Measurements from ENCODE around the gene WDFY4. TPM values are rescaled to one million over a fixed set of nuclear protein-coding genes. Genes with fewer than 3 reads are reported as not detected.

Gene WDFY4
- total RNA-seq, 2 experiments from 2014 or later: 0.90 to 1.1 TPM

DNA sequence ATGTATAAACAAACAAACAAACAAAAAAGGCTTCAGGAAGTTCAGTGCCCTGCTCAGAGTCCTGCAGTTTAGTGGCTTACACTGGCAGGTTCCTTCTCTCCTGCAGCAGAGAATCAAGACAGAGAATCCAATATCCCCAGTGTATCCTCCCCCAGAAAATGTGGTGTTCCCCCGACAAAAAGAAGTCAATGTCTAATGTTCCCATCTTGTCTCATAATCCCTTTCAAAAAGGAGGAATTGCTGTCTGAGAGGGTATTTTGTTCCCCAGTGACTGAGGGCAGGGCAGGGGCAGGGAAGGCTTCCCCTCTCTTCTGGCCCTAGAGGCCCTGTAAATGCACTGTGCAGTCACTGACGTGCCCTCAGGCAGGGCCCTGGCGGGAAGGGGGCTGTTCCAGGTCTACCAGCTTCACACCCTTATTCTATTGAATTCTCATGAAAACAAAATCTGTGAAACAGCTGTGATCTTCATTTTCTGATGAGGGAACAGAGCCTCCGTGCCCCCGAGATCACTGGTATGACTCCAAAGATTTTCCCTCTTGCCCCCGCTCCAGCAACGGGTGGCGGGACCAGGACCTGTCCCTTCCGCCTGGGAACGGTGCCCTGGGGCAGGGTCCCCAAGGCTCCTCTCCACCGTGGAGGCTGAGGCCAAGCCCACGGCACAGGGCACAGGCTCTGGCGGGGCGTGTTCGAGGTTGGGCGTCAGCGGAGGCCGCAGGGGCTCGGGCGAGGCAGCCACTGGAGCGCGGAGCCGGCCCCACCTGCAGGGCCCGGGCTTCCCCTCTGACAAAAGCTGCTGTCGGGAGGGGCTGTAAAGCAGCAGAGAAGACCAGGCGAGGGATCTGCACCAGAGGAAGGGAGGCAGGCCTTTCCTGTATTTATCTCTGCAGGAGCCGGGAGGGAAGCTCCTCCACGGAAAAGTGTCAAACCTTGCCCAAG, 13.4 kb upstream of the WDFY4 start:
- ChIA-PET POLR2A (no interaction called here), CTCF (no interaction called here)
- peaks cover 4% of the 10 kb centered on the region for H3K27me3 Mint-ChIP-seq
- H3K36me3 Mint-ChIP-seq (ENCODE audit: low read depth): no peaks in the 10 kb centered on the region
- TF ChIP-seq, protein P1, sequence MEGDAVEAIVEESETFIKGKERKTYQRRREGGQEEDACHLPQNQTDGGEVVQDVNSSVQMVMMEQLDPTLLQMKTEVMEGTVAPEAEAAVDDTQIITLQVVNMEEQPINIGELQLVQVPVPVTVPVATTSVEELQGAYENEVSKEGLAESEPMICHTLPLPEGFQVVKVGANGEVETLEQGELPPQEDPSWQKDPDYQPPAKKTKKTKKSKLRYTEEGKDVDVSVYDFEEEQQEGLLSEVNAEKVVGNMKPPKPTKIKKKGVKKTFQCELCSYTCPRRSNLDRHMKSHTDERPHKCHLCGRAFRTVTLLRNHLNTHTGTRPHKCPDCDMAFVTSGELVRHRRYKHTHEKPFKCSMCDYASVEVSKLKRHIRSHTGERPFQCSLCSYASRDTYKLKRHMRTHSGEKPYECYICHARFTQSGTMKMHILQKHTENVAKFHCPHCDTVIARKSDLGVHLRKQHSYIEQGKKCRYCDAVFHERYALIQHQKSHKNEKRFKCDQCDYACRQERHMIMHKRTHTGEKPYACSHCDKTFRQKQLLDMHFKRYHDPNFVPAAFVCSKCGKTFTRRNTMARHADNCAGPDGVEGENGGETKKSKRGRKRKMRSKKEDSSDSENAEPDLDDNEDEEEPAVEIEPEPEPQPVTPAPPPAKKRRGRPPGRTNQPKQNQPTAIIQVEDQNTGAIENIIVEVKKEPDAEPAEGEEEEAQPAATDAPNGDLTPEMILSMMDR (IDR thresholded peaks at IDR 0.05): no peak
- no peaks in the 10 kb centered on the region for H3K9me3 Mint-ChIP-seq
- H3K4me1 Mint-ChIP-seq (ENCODE audit: low read depth): no peaks in the 10 kb centered on the region
- DNase-seq (no peak), ATAC-seq (no peak)
- H3K27ac Mint-ChIP-seq: no peak overlapping the region
- no peak overlapping the region for H3K4me3 Mint-ChIP-seq
- intact Hi-C loops (cut with micrococcal nuclease): no loop called here

DNA sequence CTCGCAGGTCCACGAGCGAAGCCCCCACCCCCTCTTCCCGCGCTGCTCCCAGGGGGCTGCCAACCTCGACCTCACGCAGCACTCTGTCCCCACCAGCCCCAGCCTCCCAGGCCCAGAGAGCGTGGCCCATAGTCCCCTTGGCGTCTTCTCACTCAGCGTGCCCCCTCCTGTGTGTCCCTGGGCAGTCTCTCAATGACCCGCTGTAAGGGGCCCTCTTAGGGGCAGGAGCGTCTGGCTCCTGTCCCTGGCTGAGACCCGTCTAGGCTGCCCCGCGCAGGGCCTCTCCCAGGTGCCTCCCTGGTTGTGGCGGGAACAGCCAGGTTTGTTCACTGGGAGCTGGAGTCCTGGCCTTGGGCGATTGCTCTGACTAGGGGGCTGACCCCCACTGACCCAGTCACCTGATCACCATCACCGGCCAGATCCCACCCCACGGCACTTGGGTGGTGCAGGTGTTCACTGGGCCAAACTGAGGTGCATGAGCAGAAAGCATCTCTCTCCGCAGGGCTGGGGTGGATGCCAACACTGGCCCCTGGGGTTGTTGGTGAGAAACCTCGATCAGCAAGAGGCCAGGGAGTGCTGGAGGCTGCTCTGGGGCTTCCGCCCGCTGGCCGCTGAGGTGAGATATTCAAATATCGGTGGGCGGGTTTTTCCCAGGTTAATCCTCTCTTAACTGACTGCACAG, 12.6 kb upstream of the WDFY4 start:
- DNase-seq (no peak), ATAC-seq (no peak)
- intact Hi-C loops (cut with micrococcal nuclease): no loop called here
- TF ChIP-seq, protein P1 (IDR thresholded peaks at IDR 0.05): no peak
- CTCF ChIA-PET: no interaction called here
- no peaks in the 10 kb centered on the region for H3K9me3 Mint-ChIP-seq
- peaks cover 4% of the 10 kb centered on the region for H3K27me3 Mint-ChIP-seq
- H3K36me3 Mint-ChIP-seq (ENCODE audit: low read depth): no peaks in the 10 kb centered on the region
- no peak overlapping the region for H3K27ac Mint-ChIP-seq
- H3K4me3 Mint-ChIP-seq: no peak overlapping the region
- no peaks in the 10 kb centered on the region for H3K4me1 Mint-ChIP-seq (ENCODE audit: low read depth)
- POLR2A ChIA-PET: no interaction called here

DNA sequence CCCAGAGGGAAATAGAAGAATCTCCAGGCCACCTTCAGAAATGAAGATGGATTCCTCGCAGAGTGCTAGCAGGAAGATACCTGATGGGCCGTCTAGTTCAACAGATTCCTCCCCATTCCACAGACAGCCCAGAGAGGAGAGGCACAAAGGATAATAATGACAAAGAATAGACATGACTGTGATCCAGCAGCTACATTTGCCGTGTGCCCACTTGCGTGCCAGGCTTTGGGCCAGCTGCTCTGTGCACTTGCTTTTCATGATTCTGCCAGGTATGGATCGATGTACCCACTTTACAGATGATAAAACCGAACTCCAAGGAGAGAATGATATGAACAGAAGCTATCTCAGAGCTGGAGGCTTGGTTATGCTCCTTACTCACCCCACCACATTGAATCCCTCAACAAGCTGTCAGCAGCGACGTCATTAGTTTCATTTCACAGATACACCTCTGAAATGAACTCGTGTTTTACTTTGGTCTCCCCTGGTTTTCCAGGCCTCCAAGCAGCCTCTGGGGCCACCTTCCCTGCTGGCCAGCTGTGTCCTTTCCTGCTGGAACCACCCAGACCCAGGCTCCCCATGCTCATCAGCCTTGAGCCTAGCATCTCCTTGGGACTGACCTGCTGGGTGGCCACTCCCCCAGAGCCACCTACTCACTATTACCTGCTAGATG, 11.9 kb upstream of the WDFY4 start:
- ATAC-seq (no peak), DNase-seq (no peak)
- no peaks in the 10 kb centered on the region for H3K36me3 Mint-ChIP-seq (ENCODE audit: low read depth)
- intact Hi-C loops (cut with micrococcal nuclease): no loop called here
- ChIA-PET CTCF (no interaction called here), POLR2A (no interaction called here)
- no peak overlapping the region for H3K4me3 Mint-ChIP-seq
- no peaks in the 10 kb centered on the region for H3K4me1 Mint-ChIP-seq (ENCODE audit: low read depth)
- TF ChIP-seq, protein P1 (IDR thresholded peaks at IDR 0.05): no peak
- peaks cover 4% of the 10 kb centered on the region for H3K27me3 Mint-ChIP-seq
- H3K27ac Mint-ChIP-seq: no peak overlapping the region
- peaks cover 1% of the 10 kb centered on the region for H3K9me3 Mint-ChIP-seq

DNA sequence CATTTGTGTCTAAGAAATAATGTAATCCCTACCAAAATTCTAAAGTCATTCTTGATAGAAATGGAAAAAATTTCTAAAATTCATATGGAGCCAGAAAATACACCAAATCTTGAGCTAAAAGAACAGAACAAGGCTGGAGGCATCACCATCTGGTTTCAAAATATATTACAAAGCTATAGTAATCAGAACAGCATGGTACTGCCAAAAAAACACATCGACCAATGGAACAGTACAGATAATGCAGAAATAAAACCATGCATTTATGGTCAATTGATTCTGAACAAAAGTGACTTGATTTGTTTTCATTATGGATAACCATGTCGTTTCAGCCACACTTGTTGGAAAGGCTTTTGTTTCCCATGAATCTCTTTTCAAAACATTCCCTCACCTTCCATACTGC, 7.0 kb upstream of the WDFY4 start:
- TF ChIP-seq, protein P1 (IDR thresholded peaks at IDR 0.05): no peak
- CTCF ChIA-PET: interaction anchor here (1.4 kb wide), 1 partner anchor 19 kb away, joined by 3 read pairs; no protein-coding TSS in a partner anchor
- Mint-ChIP-seq H3K4me3 (no peak overlapping the region), H3K4me1 (ENCODE audit: low read depth) (no peaks in the 10 kb centered on the region), H3K27ac (no peak overlapping the region), H3K27me3 (peaks cover 2% of the 10 kb centered on the region), H3K9me3 (peaks cover 5% of the 10 kb centered on the region), H3K36me3 (ENCODE audit: low read depth) (no peaks in the 10 kb centered on the region)
- intact Hi-C loops (cut with micrococcal nuclease): no loop called here
- ATAC-seq (no peak), DNase-seq (no peak)
- POLR2A ChIA-PET: no interaction called here

Measured in activated CD8-positive, alpha-beta T cell treated with anti-CD3 and anti-CD28 coated beads for 36 hours (primary cell).